ENCODE data around the gene DNAJC4.

DNAJC4 gene

DNA sequence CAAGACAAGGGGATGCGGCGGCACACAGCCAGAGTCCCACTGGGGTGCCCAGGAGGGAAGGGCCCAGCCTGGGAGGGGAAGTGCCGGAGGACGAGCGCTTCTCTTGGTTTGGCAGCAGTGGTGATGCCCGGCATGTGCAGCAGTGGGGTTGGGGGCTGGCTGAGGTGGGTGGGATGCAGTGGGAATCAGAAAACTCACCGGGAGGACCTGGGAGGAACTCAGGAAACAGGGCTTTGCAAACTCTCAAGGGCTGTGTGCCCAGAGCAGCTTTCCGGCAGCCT, 20.8 kb upstream of the DNAJC4 start:
- no peak overlapping the region for H3K4me3 ChIP-seq (ENCODE audit: low read depth, low read length)
- TF ChIP-seq, protein P1, sequence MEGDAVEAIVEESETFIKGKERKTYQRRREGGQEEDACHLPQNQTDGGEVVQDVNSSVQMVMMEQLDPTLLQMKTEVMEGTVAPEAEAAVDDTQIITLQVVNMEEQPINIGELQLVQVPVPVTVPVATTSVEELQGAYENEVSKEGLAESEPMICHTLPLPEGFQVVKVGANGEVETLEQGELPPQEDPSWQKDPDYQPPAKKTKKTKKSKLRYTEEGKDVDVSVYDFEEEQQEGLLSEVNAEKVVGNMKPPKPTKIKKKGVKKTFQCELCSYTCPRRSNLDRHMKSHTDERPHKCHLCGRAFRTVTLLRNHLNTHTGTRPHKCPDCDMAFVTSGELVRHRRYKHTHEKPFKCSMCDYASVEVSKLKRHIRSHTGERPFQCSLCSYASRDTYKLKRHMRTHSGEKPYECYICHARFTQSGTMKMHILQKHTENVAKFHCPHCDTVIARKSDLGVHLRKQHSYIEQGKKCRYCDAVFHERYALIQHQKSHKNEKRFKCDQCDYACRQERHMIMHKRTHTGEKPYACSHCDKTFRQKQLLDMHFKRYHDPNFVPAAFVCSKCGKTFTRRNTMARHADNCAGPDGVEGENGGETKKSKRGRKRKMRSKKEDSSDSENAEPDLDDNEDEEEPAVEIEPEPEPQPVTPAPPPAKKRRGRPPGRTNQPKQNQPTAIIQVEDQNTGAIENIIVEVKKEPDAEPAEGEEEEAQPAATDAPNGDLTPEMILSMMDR (IDR thresholded peaks at IDR 0.05; ENCODE audit: low read depth, low read length) = no peak

DNA sequence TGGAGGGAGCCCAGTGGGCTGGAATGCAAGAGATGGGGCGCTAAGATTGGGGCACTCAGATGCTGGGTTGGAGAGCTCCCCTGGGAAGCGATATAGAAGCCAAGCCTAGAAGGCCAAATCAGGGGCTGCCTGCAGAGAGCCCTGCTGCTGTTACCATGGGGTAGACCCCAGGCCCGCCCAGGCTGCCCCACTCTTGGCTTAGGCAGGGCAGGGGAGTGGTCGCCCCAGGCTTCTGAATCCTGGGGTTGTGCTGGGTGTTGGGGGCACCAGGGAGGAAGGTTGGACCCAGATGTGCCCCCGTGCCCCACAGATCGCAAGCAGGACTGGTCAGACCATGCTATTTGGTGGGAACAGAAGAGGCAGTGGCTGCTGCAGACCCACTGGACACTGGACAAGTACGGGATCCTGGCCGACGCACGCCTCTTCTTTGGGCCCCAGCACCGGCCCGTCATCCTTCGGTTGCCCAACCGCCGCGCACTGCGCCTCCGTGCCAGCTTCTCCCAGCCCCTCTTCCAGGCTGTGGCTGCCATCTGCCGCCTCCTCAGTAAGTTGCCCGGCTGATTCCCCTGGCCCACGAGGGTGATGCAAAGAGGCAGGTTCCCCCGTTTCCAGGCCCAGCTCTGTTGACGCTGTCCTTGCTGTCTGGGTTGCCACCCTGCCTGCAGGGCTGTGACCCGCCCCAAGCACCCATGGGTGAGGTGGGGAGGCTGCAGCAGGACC, 19.9 kb upstream of the DNAJC4 start:
- no peak overlapping the region for H3K4me3 ChIP-seq (ENCODE audit: low read depth, low read length)
- TF ChIP-seq, protein P1 (IDR thresholded peaks at IDR 0.05; ENCODE audit: low read depth, low read length) = no peak

DNA sequence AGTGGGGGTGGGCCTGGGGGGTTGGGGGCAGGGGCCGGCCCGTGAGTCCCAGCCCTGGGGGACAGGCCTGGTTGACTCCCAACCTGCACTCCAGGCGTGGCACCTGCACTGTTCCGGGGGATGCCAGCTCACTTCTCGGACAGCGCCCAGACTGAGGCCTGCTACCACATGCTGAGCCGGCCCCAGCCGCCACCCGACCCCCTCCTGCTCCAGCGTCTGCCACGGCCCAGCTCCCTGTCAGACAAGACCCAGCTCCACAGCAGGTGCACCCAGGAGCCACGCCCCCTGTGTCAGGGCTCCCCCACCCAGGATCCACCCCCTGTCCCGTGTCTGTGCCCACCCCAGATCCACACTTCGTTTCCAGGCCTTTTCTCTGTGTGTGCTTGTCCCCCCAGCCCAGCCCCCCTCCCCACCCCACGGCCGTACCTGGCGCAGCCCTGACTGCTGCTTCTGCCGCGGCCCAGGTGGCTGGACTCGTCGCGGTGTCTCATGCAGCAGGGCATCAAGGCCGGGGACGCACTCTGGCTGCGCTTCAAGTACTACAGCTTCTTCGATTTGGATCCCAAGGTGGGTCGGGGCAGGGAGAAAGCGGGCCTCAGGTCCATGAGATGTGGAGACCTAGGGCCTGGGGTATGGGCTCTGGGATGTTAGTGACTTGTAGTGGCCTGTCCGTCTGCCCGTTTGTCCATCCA, 19.0 kb upstream of the DNAJC4 start:
- TF ChIP-seq, protein P1 (IDR thresholded peaks at IDR 0.05; ENCODE audit: low read depth, low read length) = no peak
- H3K4me3 ChIP-seq (ENCODE audit: low read depth, low read length) = no peak overlapping the region

DNA sequence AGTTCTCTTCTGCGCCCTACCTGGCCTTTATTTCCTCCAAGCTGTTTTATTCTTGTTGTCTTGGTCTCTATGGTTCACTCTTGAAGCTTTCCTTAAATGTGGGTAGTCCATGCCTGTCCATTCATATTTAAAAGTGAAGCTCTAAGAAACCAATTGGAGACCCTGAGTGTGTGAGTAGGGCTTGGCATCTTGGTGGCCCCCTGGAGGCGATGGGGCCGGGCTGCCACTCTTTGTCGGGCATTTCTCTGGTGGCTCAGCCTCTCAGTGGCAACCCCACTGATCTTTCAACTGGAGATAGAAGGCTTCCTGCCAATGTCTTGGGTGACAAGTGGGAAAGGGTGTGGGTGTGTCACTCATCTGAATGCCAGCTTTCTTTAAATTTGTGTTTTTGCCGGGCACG, 13.5 kb upstream of the DNAJC4 start:
- no peak overlapping the region for H3K4me3 ChIP-seq (ENCODE audit: low read depth, low read length)
- TF ChIP-seq, protein P1 (IDR thresholded peaks at IDR 0.05; ENCODE audit: low read depth, low read length) = no peak

DNA sequence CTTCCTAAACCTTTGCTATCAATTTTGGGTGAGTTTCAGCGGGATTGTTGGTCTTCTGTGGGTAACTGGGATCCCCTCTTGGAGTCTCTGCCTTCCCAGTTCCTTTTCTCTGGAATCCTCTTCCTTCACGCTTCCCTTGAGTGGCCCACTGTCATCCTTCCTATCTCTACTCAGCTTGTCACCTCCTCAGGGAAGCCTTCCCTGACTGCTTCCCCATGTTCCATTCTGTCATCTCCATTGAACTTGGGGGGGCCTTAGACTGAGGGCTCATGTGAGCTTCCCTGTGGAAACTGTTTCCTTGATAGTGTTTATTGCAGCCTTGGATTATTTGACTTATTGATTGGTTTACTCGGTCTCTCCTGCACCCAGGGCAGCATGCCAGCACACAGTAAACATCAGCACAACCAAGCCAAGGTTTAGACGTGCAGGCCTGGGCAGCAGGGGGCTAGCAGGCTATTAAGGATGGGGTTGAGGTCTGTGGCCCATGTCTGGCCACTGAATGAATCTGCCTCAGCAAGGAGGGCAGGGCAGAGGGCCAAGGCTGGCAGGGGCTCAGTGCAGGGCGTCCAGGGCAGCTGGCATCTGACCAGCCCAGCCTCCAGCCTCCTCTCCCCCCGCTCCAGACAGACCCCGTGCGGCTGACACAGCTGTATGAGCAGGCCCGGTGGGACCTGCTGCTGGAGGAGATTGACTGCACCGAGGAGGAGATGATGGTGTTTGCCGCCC, 11.6 kb upstream of the DNAJC4 start:
- no peak overlapping the region for H3K4me3 ChIP-seq (ENCODE audit: low read depth, low read length)
- TF ChIP-seq, protein P1 (IDR thresholded peaks at IDR 0.05; ENCODE audit: low read depth, low read length) = no peak

DNA sequence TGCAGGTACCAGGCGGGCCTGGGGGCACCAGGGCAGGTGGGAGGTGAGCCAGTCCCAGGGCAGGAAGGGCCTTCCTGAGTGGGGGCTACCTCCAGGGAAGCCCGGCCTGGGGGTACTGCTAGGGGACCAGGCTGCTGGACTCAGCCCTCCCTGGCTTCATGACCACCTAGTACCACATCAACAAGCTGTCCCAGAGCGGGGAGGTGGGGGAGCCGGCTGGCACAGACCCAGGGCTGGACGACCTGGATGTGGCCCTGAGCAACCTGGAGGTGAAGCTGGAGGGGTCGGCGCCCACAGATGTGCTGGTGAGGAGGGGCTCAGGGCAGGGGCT, 11.0 kb upstream of the DNAJC4 start:
- H3K4me3 ChIP-seq (ENCODE audit: low read depth, low read length) = no peak overlapping the region
- TF ChIP-seq, protein P1 (IDR thresholded peaks at IDR 0.05; ENCODE audit: low read depth, low read length) = no peak

DNA sequence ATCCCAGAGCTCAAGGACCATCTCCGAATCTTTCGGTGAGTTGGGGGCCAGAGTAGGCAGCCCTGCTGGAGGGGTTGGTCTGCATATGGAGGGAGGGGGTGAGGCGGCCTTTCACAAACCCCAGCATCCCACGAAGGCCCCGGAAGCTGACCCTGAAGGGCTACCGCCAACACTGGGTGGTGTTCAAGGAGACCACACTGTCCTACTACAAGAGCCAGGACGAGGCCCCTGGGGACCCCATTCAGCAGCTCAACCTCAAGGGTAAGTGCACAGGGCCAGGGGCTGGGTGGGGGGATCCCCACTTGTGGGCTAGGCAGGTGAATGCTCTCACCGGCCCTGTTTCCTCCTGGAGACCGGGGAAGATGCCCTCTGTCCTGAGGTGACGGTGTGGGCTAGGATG, 10.6 kb upstream of the DNAJC4 start:
- no peak overlapping the region for H3K4me3 ChIP-seq (ENCODE audit: low read depth, low read length)
- TF ChIP-seq, protein P1 (IDR thresholded peaks at IDR 0.05; ENCODE audit: low read depth, low read length) = no peak
